WTC11 (cell line): Measurements from ENCODE around the gene PGBD1.

Source experiments
- ATF3 ChIP-seq: sonication (generic); formaldehyde crosslinking; conservative IDR thresholded peaks from 2 replicates; pipeline ENCODE4 v1.8.1; 2022; ENCODE audit warnings: mild to moderate bottlenecking, missing genetic modification reagents
- E2F5 ChIP-seq: sonication (generic); formaldehyde crosslinking; IDR thresholded peaks from 2 replicates; pipeline ENCODE4 v1.8.1; 2022; ENCODE audit warnings: mild to moderate bottlenecking, moderate library complexity, missing genetic modification reagents
- NFE2L1 ChIP-seq: sonication (generic); formaldehyde crosslinking; IDR thresholded peaks from 2 replicates; pipeline ENCODE4 v1.8.1; 2023; ENCODE audit warnings: missing genetic modification reagents
- PREB ChIP-seq: sonication (generic); formaldehyde crosslinking; IDR thresholded peaks from 2 replicates; pipeline ENCODE4 v1.8.1; 2022; ENCODE audit warnings: mild to moderate bottlenecking, missing genetic modification reagents, moderate library complexity, borderline replicate concordance
- RELA ChIP-seq: sonication (generic); formaldehyde crosslinking; IDR thresholded peaks from 2 replicates; pipeline ENCODE4 v1.8.1; 2022; ENCODE audit warnings: missing genetic modification reagents, mild to moderate bottlenecking, borderline replicate concordance
- TEAD4 ChIP-seq: sonication (generic); formaldehyde crosslinking; IDR thresholded peaks from 2 replicates; pipeline ENCODE4 v1.8.0; 2022; ENCODE audit warnings: mild to moderate bottlenecking, missing genetic modification reagents
- ZNF138 ChIP-seq: sonication (generic); formaldehyde crosslinking; conservative IDR thresholded peaks from 2 replicates; pipeline ENCODE4 v1.8.1; 2022; ENCODE audit warnings: mild to moderate bottlenecking, moderate library complexity, missing genetic modification reagents
- ZNF532 ChIP-seq: fragments of 250-450 bp; sonication (Bioruptor Pico); IDR thresholded peaks from 2 replicates; pipeline ENCODE4 v1.9.0; 2021; ENCODE audit warnings: mild to moderate bottlenecking, borderline replicate concordance
- TF ChIP-seq, protein P1 (sequence below): fragments of 200-600 bp; IDR thresholded peaks from 2 replicates; pipeline ENCODE4 v1.8.0; 2022; ENCODE audit warnings: antibody characterized with exemption
- TF ChIP-seq, protein P2 (sequence below): sonication (generic); formaldehyde crosslinking; IDR thresholded peaks from 2 replicates; pipeline ENCODE4 v1.8.0; 2022; ENCODE audit warnings: mild to moderate bottlenecking, missing genetic modification reagents

DNA sequence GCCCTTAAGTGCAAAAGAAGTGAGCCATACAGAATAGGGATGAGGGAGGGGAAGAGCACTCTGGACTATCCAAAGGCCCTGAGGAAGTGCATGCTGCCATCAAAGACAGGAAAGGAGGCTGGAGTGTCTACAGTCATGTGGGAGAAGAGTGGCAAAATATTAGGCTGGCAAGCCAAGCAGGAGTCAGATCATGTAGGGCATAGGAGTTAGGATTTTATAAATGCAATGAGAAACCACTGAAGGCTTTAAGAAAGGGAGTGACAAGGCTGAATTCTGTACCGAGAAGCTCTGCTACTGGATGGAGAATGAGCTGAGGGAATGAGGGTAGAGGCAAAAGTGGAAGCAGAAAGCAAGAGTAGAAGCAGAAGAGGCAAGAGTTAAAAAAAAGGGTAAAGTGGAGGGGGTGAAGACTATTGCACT is 52.2 kb downstream of the PGBD1 start:
- TF ChIP-seq PREB, result no peak
- TF ChIP-seq E2F5 (CRISPR knock-in tag), result no peak
- no peak for TF ChIP-seq RELA (CRISPR knock-in tag)
- TF ChIP-seq, protein P1, sequence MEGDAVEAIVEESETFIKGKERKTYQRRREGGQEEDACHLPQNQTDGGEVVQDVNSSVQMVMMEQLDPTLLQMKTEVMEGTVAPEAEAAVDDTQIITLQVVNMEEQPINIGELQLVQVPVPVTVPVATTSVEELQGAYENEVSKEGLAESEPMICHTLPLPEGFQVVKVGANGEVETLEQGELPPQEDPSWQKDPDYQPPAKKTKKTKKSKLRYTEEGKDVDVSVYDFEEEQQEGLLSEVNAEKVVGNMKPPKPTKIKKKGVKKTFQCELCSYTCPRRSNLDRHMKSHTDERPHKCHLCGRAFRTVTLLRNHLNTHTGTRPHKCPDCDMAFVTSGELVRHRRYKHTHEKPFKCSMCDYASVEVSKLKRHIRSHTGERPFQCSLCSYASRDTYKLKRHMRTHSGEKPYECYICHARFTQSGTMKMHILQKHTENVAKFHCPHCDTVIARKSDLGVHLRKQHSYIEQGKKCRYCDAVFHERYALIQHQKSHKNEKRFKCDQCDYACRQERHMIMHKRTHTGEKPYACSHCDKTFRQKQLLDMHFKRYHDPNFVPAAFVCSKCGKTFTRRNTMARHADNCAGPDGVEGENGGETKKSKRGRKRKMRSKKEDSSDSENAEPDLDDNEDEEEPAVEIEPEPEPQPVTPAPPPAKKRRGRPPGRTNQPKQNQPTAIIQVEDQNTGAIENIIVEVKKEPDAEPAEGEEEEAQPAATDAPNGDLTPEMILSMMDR, result no peak
- no peak for TF ChIP-seq ZNF138 (CRISPR knock-in tag)
- TF ChIP-seq, protein P2, sequence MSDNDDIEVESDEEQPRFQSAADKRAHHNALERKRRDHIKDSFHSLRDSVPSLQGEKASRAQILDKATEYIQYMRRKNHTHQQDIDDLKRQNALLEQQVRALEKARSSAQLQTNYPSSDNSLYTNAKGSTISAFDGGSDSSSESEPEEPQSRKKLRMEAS, result no peak
- no peak for TF ChIP-seq NFE2L1 (CRISPR knock-in tag)
- no peak for TF ChIP-seq ATF3
- TF ChIP-seq ZNF532 (CRISPR knock-in tag), result no peak
- TF ChIP-seq TEAD4 (CRISPR knock-in tag), result no peak
